ENCODE measurements around the gene BMP2. TPM values are rescaled to one million over a fixed set of nuclear protein-coding genes. Genes with fewer than 3 reads are reported as not detected.

BMP2 gene
- 0.43 to 0.69 TPM (median 0.55 TPM) in 5 replicates for total RNA-seq (2022; extraction: Qiagen RNA extraction)

DNA sequence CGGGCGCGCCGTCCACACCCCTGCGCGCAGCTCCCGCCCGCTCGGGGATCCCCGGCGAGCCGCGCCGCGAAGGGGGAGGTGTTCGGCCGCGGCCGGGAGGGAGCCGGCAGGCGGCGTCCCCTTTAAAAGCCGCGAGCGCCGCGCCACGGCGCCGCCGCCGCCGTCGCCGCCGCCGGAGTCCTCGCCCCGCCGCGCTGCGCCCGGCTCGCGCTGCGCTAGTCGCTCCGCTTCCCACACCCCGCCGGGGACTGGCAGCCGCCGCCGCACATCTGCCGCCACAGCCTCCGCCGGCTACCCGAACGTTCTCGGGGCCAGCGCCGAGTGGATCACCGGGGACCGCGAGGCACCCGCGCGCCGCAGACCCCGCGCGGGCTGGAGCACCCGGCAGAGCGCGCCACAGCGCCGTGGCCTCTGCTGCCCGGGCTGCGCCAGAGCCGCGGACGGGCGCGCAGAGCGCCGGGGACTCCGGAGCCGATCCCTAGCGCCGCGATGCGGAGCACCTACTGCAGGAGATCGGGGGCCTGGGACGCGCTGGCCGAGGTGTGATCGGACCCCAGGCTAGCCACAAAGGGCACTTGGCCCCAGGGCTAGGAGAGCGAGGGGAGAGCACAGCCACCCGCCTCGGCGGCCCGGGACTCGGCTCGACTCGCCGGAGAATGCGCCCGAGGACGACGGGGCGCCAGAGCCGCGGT, at the start of gene BMP2:
Gene BMP2 (plus strand): TSS at position 151 of the 692 bp plus-strand sequence. CDS start 2,441 bp downstream, outside the sequence.

